ENCODE measurements around the gene MAP7D1. TPM values are rescaled to one million over a fixed set of nuclear protein-coding genes. Genes with fewer than 3 reads are reported as not detected.

Gene MAP7D1
- total RNA-seq, 1 donor from 2014 or later: 114 TPM

GRCh38 chr1:36168514-36168913 lies 12.6 kb downstream of the MAP7D1 start:
- intact Hi-C loops (cut with DNase I): no loop called here
- DNase-seq (no peak), ATAC-seq (no peak)
- Histone ChIP-seq H3K9me3 (no peaks in the 10 kb centered on the region), H3K27ac (no peak overlapping the region), H3K4me1 (peaks cover 20% of the 10 kb centered on the region), H3K4me3 (no peak overlapping the region), H3K36me3 (peaks cover 51% of the 10 kb centered on the region), H3K27me3 (no peaks in the 10 kb centered on the region)
- no peak for TF ChIP-seq CTCF (IDR thresholded peaks at IDR 0.05)

GRCh38 chr1:36170643-36171412 lies 14.9 kb downstream of the MAP7D1 start:
- intact Hi-C loops (cut with DNase I): no loop called here
- Histone ChIP-seq H3K27me3 (no peaks in the 10 kb centered on the region), H3K36me3 (peaks cover 75% of the 10 kb centered on the region), H3K9me3 (no peaks in the 10 kb centered on the region), H3K4me3 (no peak overlapping the region), H3K4me1 (peaks cover 14% of the 10 kb centered on the region), H3K27ac (no peak overlapping the region)
- no peak for TF ChIP-seq CTCF (IDR thresholded peaks at IDR 0.05)
- DNase-seq: no peak
- no peak for ATAC-seq

- Histone ChIP-seq H3K4me1 (peaks cover 3% of the 10 kb centered on the region), H3K27me3 (no peaks in the 10 kb centered on the region), H3K36me3 (peaks cover 84% of the 10 kb centered on the region), H3K27ac (no peak overlapping the region), H3K4me3 (no peak overlapping the region), H3K9me3 (no peaks in the 10 kb centered on the region)
- intact Hi-C loops (cut with DNase I): no loop called here
- DNase-seq (no peak), ATAC-seq (no peak)
- TF ChIP-seq CTCF (IDR thresholded peaks at IDR 0.05): no peak
Observed at GRCh38 chr1:36172017-36172747, 16.2 kb downstream of the MAP7D1 start.

GRCh38 chr1:36172983-36173382 lies 17.0 kb downstream of the MAP7D1 start:
- H3K27me3 ChIP-seq: no peaks in the 10 kb centered on the region
- H3K9me3 ChIP-seq: no peaks in the 10 kb centered on the region
- intact Hi-C loops (cut with DNase I): no loop called here
- no peak for DNase-seq
- H3K36me3 ChIP-seq: peaks cover 84% of the 10 kb centered on the region
- peaks cover 3% of the 10 kb centered on the region for H3K4me1 ChIP-seq
- no peak overlapping the region for H3K4me3 ChIP-seq
- TF ChIP-seq CTCF (IDR thresholded peaks at IDR 0.05): no peak
- no peak for ATAC-seq
- no peak overlapping the region for H3K27ac ChIP-seq

GRCh38 chr1:36174713-36175112 lies 18.8 kb downstream of the MAP7D1 start:
- no peak overlapping the region for H3K4me3 ChIP-seq
- no peak overlapping the region for H3K27ac ChIP-seq
- H3K9me3 ChIP-seq: no peaks in the 10 kb centered on the region
- ATAC-seq (no peak), DNase-seq (no peak)
- no peaks in the 10 kb centered on the region for H3K4me1 ChIP-seq
- no peaks in the 10 kb centered on the region for H3K27me3 ChIP-seq
- peaks cover 97% of the 10 kb centered on the region for H3K36me3 ChIP-seq
- TF ChIP-seq CTCF (IDR thresholded peaks at IDR 0.05): no peak
- intact Hi-C loops (cut with DNase I): no loop called here
